Endothelial cell of umbilical vein (primary cell): ENCODE data around the gene KIR2DL3. TPM values are rescaled to one million over a fixed set of nuclear protein-coding genes. Genes with fewer than 3 reads are reported as not detected.

Experiments
- BruUV-seq: library from RNA; stranded (reverse); fragments of 400-500 nt; replicated peaks from 2 replicates; lab custom pipeline; 2021; lab: Mats Ljungman, UMichigan
- CTCF ChIA-PET: fragments of 300-600, 350-600 bp; sonication (Branson Sonifier 250); formaldehyde crosslinking; loops from one replicate; lab custom pipeline; 2021; ENCODE audit warnings: antibody characterized with exemption, inconsistent platforms; lab: Charles Lee
- POLR2A ChIA-PET: fragments of 300-600, 350-600 bp; sonication (Branson Sonifier 250); formaldehyde crosslinking; loops from one replicate; lab custom pipeline; 2021; ENCODE audit warnings: antibody characterized with exemption, inconsistent platforms; lab: Charles Lee
- DNase-seq: peaks from one replicate; pipeline ENCODE4 v3.0.0-alpha.2; 2011; ENCODE audit warnings: low read depth, low spot score
- FAIRE-seq: peaks from 2 replicates; lab custom pipeline; 2011; peaks lifted over from hg19 to GRCh38; lab: Jason Lieb, UNC
- H2AFZ ChIP-seq: 2 replicates; pipeline ENCODE4 v1.6.0; 2012; ENCODE audit warnings: low read depth, low read length, control low read depth, inconsistent platforms
- H3K27ac ChIP-seq: 2 replicates; pipeline ENCODE4 v1.5.1; 2011; ENCODE audit warnings: low read depth, mild to moderate bottlenecking, control low read depth, low read length, moderate library complexity; ENCODE audit not compliant: insufficient read depth
- H3K27me3 ChIP-seq, 2 experiments: 2 replicates each; pipeline versions ENCODE4 v1.6.0 to v1.6.1; 2011; ENCODE audit warnings: low read length in 2 of 2, mixed read lengths in 1 of 2; ENCODE audit not compliant: control insufficient read depth in 2 of 2, insufficient read depth in 2 of 2
- H3K36me3 ChIP-seq, 2 experiments: 2 replicates in 1 of 2; 3 replicates in 1 of 2; pipeline ENCODE4 v1.5.1; 2011; ENCODE audit warnings: low read length in 2 of 2, mild to moderate bottlenecking in 1 of 2, moderate library complexity in 1 of 2; ENCODE audit not compliant: control insufficient read depth in 2 of 2, insufficient read depth in 2 of 2; ENCODE audit errors: extremely low read depth in 1 of 2
- H3K4me1 ChIP-seq: 3 replicates; pipeline ENCODE4 v1.5.1; 2011; ENCODE audit warnings: mild to moderate bottlenecking, low read length; ENCODE audit not compliant: control insufficient read depth, insufficient read depth; ENCODE audit errors: extremely low read depth
- H3K4me2 ChIP-seq: 2 replicates; pipeline ENCODE4 v1.6.1; 2011; ENCODE audit warnings: low read length, control low read depth, mixed read lengths; ENCODE audit not compliant: insufficient read depth
- H3K4me3 ChIP-seq, 3 experiments: fragments of 200-600 bp in 1 of 3; sonication (generic), shearing (Covaris generic) in 1 of 3; replicated peaks in 1 of 3; 2 replicates each; pipeline ENCODE4 v1.5.1; 2011 to 2016; ENCODE audit warnings: control low read depth in 3 of 3, low read length in 3 of 3, mild to moderate bottlenecking in 2 of 3, inconsistent platforms in 1 of 3, low read depth in 1 of 3, moderate library complexity in 1 of 3; ENCODE audit not compliant: insufficient read depth in 1 of 3
- H3K79me2 ChIP-seq: 2 replicates; pipeline ENCODE4 v1.6.0; 2012; ENCODE audit warnings: low read length, inconsistent platforms; ENCODE audit not compliant: control insufficient read depth, insufficient read depth
- H3K9ac ChIP-seq: replicated peaks from 2 replicates; pipeline ENCODE3; 2011; ENCODE audit warnings: low read length, control low read depth; ENCODE audit not compliant: insufficient read depth; ENCODE audit errors: extremely low read depth
- H3K9me1 ChIP-seq: replicated peaks from 3 replicates; pipeline ENCODE4 v1.6.0; 2011; ENCODE audit warnings: mild to moderate bottlenecking, low read length; ENCODE audit not compliant: control insufficient read depth, insufficient read depth; ENCODE audit errors: extremely low read depth
- H3K9me3 ChIP-seq: replicated peaks from 2 replicates; pipeline ENCODE4 v1.5.1; 2012; ENCODE audit warnings: low read length, inconsistent platforms; ENCODE audit not compliant: control insufficient read depth, insufficient read depth
- H4K20me1 ChIP-seq: replicated peaks from 2 replicates; pipeline ENCODE3; 2011; ENCODE audit warnings: mild to moderate bottlenecking, low read length; ENCODE audit not compliant: control insufficient read depth, insufficient read depth; ENCODE audit errors: extremely low read depth
- EZH2 ChIP-seq: IDR thresholded peaks from 2 replicates; pipeline ENCODE4 v1.6.1; 2012; ENCODE audit warnings: borderline replicate concordance, low read depth, mild to moderate bottlenecking, moderate library complexity, low read length, inconsistent platforms; ENCODE audit not compliant: severe bottlenecking
- FOS ChIP-seq: IDR thresholded peaks from 2 replicates; pipeline ENCODE4 v1.6.1; 2011; ENCODE audit warnings: mild to moderate bottlenecking, low read length, moderate library complexity, borderline replicate concordance; ENCODE audit not compliant: insufficient read depth
- GATA2 ChIP-seq: IDR thresholded peaks from 2 replicates; pipeline ENCODE4 v1.7.0; 2011; ENCODE audit warnings: low read depth, mild to moderate bottlenecking, moderate library complexity, mixed read lengths, low read length; ENCODE audit not compliant: insufficient read length, insufficient read depth
- JUN ChIP-seq: IDR thresholded peaks from 2 replicates; pipeline ENCODE4 v1.6.1; 2011; ENCODE audit warnings: borderline replicate concordance, low read depth; ENCODE audit not compliant: insufficient read length, insufficient read depth
- MAX ChIP-seq: IDR thresholded peaks from 2 replicates; pipeline ENCODE4 v1.6.1; 2011; ENCODE audit not compliant: insufficient read depth, insufficient read length
- MYC ChIP-seq: IDR thresholded peaks from one replicate; pipeline ENCODE4 v1.6.1; 2011; ENCODE audit warnings: mild to moderate bottlenecking, low read depth, low read length
- POLR2A ChIP-seq: IDR thresholded peaks from 2 replicates; pipeline ENCODE4 v1.6.1; 2012; ENCODE audit warnings: low read depth, mild to moderate bottlenecking, control low read depth, low read length
- POLR2AphosphoS5 ChIP-seq: IDR thresholded peaks from 2 replicates; pipeline ENCODE4 v1.6.1; 2012; ENCODE audit warnings: low read depth, mild to moderate bottlenecking, control low read depth, low read length, moderate library complexity; ENCODE audit not compliant: insufficient read depth
- dilution Hi-C: fragments of 300-500 bp; cut with MboI; formaldehyde crosslinking; loops from one replicate; pipeline ENCODE4 v1.15.0; 2019; ENCODE audit warnings: low sequenced_read_pairs; ENCODE audit not compliant: extremely low pct_ligation_motif_present
- intact Hi-C: fragments of 100-400 bp; cut with micrococcal nuclease; formaldehyde crosslinking; loops from one replicate; pipeline ENCODE4 v1.10.0; 2022
- polyA plus RNA-seq, 4 experiments: library from polyadenylated mRNA; depleted of rRNA in 3 of 4; stranded (reverse) in 3 of 4; unstranded in 1 of 4; fragments of >200 nt; gene quantifications; 2 replicates each; pipeline versions ENCODE4 v1.2.1 to v1.2.3, GENCODE V29; 2011 to 2012; ENCODE audit warnings: missing spikeins in 1 of 4
- total RNA-seq: library from RNA; stranded (reverse); gene quantifications from 2 replicates; pipeline ENCODE4 v1.2.3, GENCODE V29; 2021
- TF ChIP-seq, protein P1 (sequence below), 2 donors: IDR thresholded peaks; 1 replicate in 1 of 2; 2 replicates in 1 of 2; pipeline ENCODE4 v1.5.1; 2011; ENCODE audit warnings: low read length in 2 of 2, mild to moderate bottlenecking in 2 of 2, moderate library complexity in 2 of 2, control low read depth in 1 of 2, inconsistent platforms in 1 of 2, low read depth in 1 of 2; ENCODE audit not compliant: insufficient read depth in 1 of 2; ENCODE audit errors: extremely low read depth in 1 of 2

The KIR2DL3 gene
- total and polyA plus RNA-seq, 2 donors (not counting 3 experiments of a cell fraction or from before 2014, with no cell fraction given): not detected

- ChIA-PET POLR2A (no interaction called here), CTCF (no interaction called here)
- no peak overlapping the region for H3K4me3 ChIP-seq
- intact Hi-C loops: no loop called here
- H4K20me1 ChIP-seq: no peaks in the 10 kb centered on the region
- H3K9me1 ChIP-seq: no peaks in the 10 kb centered on the region
- no TSS peak for BruUV-seq
- FAIRE-seq: no peak
- H3K36me3 ChIP-seq: no peaks in the 10 kb centered on the region
- no peak overlapping the region for H2AFZ ChIP-seq
- no peak overlapping the region for H3K27ac ChIP-seq
- H3K9ac ChIP-seq: no peak overlapping the region
- no peaks in the 10 kb centered on the region for H3K27me3 ChIP-seq
- TF ChIP-seq GATA2 (no peak), FOS (no peak), MAX (no peak), EZH2 (no peak), MYC (no peak), POLR2A (no peak), POLR2AphosphoS5 (no peak), JUN (no peak)
- TF ChIP-seq, protein P1, sequence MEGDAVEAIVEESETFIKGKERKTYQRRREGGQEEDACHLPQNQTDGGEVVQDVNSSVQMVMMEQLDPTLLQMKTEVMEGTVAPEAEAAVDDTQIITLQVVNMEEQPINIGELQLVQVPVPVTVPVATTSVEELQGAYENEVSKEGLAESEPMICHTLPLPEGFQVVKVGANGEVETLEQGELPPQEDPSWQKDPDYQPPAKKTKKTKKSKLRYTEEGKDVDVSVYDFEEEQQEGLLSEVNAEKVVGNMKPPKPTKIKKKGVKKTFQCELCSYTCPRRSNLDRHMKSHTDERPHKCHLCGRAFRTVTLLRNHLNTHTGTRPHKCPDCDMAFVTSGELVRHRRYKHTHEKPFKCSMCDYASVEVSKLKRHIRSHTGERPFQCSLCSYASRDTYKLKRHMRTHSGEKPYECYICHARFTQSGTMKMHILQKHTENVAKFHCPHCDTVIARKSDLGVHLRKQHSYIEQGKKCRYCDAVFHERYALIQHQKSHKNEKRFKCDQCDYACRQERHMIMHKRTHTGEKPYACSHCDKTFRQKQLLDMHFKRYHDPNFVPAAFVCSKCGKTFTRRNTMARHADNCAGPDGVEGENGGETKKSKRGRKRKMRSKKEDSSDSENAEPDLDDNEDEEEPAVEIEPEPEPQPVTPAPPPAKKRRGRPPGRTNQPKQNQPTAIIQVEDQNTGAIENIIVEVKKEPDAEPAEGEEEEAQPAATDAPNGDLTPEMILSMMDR (IDR thresholded peaks at IDR 0.05; ENCODE audit: extremely low read depth in 1 of 2, insufficient read depth in 1 of 2, low read depth in 1 of 2, low read length in 2 of 2): no peak
- H3K79me2 ChIP-seq: no peaks in the 10 kb centered on the region
- DNase-seq: no peak
- no peak overlapping the region for H3K4me2 ChIP-seq
- dilution Hi-C loops: no loop called here
- no peaks in the 10 kb centered on the region for H3K9me3 ChIP-seq
- H3K4me1 ChIP-seq: no peaks in the 10 kb centered on the region
Observed at GRCh38 chr19:54707962-54708361, 30.4 kb upstream of the KIR2DL3 start.
